HG03135 (cell line): ENCODE measurements around the gene ACY1.

ENCODE experiments used
- ATAC-seq: cut with Tn5 transposase; IDR thresholded peaks from one replicate; pipeline ENCODE4 v1.9.1; 2021; ENCODE audit warnings: mild to moderate bottlenecking, moderate library complexity; ENCODE audit not compliant: unreplicated experiment

The ACY1 gene

GRCh38 chr3:51945926-51946705 lies 37.2 kb upstream of the ACY1 start:
- ATAC-seq: no peak

DNA sequence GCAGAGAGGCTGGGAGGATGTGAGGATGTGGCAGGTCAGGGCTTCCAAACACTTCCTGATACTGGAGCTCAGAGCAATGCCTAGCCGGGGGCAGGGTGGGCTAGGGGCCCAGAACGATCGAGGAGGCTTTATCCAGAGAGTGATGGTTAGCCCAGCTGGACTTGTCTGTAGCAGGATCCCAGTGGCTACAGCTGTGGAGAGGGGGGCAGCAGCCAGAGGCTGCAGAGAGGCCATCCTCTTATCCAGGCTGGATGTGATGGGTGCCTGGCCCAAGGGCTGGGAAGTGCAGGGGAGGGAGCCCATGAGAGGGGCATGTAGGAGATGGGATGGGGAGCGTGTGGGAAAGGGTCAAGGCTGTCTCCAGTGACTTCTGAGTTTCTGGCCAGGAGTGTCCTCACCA lies 36.5 kb upstream of the ACY1 start:
- no peak for ATAC-seq

DNA sequence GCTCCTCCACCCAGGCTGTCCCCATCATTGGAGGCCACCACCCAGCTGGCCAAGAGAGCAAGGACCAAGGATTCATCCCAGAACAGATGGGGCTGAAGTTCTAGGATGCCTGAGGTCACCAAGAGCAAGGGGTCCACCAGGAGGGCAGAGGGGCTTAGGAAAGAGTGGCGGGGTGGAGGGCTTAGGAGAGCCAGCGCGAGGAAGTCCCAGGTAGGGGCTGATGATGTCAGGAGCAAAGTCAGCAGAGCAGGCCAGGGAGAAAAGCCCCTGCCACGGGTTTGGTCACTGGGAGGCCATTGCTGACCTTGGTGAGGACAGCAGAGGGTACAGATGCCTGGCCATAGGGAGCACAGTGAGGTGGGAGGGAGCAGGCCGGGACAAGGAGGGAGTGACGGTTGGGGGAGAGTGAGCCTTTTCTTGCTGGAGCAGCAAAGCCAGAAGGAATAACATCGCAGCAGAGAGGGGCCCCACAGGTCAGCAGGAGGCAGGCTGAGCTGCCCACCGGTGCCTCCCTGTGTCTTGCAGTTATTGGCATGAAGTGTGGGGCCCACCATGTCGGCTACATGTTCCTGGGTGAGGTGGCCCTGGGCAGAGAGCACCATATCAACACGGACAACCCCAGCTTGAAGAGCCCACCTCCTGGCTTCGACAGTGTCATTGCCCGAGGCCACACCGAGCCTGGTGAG lies 36.0 kb upstream of the ACY1 start:
- ATAC-seq: no peak

DNA sequence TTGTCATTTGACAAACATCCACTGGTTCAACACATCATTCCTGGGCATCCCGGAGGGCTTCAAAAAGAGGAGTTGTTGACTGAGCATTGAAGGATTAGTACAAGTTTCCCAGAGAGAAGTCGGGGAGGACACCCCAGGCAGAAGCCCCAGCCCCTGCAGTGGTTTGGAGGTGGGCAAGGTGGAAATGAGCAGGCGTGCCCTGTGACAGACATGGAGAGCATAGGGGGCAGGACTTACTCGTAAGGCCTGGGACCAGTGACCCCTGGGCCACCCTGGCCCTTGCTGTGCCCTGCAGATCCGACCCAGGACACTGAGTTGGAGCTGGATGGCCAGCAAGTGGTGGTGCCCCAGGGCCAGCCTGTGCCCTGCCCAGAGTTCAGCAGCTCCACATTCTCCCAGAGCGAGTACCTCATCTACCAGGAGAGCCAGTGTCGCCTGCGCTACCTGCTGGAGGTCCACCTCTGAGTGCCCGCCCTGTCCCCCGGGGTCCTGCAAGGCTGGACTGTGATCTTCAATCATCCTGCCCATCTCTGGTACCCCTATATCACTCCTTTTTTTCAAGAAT lies 35.2 kb upstream of the ACY1 start:
- no peak for ATAC-seq

DNA sequence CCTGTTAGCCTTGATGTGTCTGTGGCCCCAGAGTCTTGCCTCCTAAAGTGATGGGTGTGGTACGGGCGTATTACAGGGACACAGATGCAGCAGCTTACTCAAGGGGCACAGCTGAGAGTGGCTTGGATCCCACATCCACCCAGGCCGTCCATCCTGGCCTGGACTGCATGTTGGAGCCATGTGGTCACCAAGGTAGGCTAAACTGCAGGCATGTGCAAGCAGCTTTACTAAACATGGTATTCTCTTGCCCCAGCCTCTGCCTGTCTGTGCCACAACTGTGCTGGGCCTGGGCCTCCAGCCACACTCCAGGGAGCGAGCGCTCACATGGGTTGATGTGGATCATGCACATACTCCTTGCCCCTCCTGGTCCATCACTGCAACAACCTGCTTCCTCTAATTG lies 34.2 kb upstream of the ACY1 start:
- no peak for ATAC-seq

DNA sequence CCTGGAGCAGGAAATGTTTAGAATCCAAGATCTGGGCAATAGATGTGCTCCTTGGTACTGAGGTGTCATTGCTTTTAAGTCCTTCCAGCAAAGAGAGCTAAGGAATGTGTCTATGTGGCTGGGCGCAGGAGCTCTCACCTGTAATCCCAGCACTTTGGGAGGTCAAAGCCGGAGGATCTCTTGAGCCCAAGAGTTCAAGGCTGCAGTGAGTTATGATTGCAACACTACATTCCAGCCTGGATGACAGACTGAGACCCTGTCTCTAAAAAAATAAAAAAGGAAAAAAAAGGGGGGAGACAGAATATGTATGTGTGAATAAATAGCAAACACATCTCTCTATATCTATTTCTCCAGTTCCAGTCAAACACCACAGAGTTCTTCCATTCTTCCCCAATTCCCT lies 32.4 kb upstream of the ACY1 start:
- ATAC-seq: no peak

DNA sequence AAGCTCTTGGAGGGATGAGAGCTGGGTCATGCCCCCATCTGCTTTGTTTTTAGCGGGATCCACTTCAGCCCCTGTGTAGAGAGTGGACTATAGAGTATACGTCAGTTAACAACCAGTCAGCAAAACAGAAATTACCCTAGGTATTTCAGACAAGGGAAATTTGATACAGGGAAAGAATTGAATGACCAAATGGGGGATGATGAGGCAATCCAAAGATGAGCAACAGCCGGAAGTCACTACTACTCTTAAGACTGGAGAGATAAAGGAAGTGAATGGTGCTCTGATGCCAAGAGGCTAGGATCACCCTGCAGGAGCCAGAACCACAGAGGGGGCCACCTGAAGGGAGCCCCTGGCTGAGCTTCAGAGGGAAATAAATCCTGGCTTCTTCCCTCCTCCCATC lies 29.9 kb upstream of the ACY1 start:
- ATAC-seq: no peak

DNA sequence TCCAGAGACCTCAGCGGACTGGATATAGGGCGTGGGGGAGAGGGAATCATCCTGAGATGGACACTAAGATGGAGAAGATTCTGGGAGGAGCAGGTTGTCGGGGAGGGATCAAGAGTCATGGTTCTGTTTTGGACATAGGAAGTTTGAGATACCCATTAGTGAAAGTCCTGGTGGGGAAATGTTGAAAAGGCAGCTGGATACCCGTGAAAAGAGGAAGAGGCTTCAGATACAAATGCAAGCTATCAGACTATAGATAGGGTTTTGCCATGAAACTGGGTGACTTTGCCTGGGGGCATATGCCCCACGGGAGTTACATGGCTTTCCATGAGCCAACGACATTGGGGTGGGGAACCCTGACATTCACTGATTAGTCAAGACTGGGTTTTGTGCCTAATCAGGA lies 29.2 kb upstream of the ACY1 start:
- no peak for ATAC-seq

GRCh38 chr3:51954713-51955112 lies 28.6 kb upstream of the ACY1 start:
- no peak for ATAC-seq

GRCh38 chr3:51955175-51955892 lies 28.0 kb upstream of the ACY1 start, which contains the start of gene GPR62:
Gene GPR62, plus strand, starts transcription at chr3:51955381. Its CDS starts 272 bp downstream, at chr3:51955653.
- ATAC-seq: no peak

- ATAC-seq: no peak
Measured at GRCh38 chr3:51955893-51956770, 27.2 kb upstream of the ACY1 start.

GRCh38 chr3:51957520-51958205 lies 25.7 kb upstream of the ACY1 start:
- ATAC-seq: no peak

DNA sequence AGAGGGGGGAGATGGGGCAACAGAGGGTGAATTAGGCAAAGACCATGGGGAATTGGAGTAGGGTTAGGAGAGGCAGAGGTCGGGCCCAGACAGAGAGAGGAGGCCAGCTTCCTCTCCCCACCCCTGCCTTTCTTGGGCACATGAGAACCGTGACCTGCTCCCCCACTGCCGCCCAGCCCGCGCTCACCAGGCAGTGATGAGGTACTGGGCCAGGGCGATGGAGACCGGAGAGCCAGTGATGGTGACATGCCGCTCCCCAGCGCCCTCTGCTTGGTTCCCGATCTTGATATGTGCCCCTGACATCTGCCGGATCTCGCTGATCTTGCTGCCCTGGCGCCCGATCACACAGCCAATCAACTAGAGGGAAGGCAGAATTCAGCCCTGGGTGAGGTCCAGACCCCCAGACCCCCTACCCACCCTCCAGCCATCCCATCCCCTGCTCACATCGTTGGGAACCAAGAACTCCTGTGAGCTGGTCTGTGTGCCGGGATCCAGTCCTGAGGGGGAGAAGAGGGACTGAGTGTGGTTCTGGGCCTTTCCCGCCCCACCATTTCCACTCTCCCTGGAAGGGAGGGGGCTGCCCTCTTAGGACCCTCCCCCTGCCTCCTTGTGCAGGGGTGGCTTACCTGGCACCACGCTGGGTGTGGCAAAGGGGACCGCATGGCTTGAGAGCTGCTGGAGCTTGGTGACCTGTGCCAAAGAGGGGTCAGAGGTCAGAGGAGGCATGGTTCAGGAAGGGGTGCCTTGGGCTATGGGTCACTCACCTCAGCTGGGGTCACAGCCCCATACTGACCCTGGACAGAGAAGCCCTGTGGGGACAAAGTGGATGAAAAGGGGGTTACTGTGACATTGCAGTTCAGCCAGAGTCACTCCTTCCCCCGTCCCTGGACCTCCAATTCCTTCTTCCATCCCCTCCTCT lies 24.5 kb upstream of the ACY1 start:
- no peak for ATAC-seq

DNA sequence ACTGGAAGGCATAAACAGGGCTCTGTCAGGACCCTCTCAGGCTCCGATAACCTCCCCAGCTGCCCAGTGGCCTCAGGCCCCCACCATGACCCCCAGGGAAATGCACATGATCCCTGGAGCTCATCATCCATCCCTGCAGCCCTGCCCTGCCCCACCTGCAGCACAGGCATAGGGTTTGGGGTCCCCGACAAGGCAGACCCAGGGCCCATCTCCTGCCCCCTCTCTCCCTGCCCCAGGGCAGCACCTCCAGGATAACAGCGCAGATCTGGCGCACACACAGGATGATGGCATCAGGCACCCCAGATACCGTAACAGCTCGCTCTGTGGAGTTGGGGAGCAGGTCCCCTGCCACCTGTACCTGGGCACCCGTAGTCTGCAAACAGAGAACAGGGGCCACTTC lies 23.7 kb upstream of the ACY1 start:
- no peak for ATAC-seq

GRCh38 chr3:51960386-51960785 lies 22.9 kb upstream of the ACY1 start:
- no peak for ATAC-seq

GRCh38 chr3:51961011-51961410 lies 22.3 kb upstream of the ACY1 start:
- ATAC-seq: no peak

DNA sequence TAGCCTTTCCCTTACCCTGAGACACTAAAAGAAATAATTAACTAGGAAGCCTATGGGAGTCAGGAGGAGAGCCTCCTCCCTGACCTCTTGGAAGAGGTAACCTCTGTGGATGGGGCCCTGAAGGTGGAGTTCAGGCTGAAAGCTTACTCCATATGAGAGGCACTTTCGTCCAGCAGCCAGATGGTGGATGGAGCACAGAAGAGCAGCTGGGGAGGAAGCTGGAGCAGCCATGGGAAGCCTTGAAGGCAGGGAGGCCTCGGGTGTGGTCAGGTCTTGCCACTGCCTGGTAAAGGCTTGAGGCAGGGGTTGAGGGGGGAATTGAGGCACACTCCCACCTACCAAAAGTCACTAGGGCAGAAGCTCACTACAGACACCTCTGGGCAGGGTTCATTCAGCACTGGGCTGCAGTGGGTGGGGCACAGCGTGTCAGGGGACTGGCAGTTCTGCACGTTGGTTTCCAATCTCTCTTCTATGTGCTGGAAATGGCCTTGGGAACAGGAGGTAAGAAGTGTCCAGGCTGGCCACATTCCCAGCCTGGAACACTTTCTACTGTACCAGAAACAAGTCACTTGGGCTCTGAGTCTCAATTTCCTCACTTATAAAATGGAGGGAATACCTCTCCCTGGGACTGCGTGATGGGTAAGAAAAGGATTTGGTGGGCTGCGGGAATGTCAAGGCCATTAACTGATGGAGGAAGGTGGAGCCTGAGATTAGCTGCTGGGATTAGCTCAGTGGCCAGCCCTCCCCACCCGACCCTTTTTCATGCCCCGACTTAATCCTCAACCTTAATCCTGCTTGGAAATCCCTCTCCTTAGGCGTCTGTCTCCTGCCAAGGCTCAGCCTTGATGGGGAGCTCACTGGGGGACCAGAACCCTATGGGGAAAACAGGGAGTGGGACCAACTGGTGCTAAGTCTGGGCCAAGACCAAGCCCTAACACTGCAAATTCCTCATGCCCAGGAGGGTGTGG lies 21.4 kb upstream of the ACY1 start:
- no peak for ATAC-seq
